HG02798 (cell line): ENCODE data around the gene MAPK14.
"Not testable (repeated sequence)": the region's sequence is repeated elsewhere in the genome, so short reads cannot be mapped to it uniquely, and the experiment has no call there.

Source experiments
- ATAC-seq: cut with Tn5 transposase; IDR thresholded peaks from one replicate; pipeline ENCODE4 v1.9.1; 2021; ENCODE audit warnings: mild to moderate bottlenecking; ENCODE audit not compliant: unreplicated experiment, poor library complexity

MAPK14 gene

GRCh38 chr6:36067374-36068011 lies 39.9 kb downstream of the MAPK14 start:
- no peak for ATAC-seq

GRCh38 chr6:36068012-36068392 lies 40.4 kb downstream of the MAPK14 start:
- no peak for ATAC-seq

DNA sequence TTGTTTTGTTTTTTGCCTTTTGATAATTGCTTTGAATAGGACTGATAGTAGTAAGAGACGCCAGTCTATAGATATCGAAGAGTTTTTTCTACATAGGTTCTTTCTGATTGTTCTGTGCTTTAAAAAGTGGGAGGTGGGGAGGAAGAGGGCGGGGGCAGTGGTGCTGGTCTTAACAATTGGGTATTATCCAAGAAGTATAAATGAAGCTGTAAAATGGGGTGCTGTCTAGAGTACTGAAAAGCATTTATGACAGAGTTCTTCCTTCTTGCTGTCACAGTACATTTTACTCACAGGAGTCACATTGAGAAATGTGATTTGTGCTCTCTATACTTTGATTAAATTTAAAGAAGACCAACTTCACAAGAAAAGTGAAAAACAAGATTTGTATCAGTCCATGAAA lies 41.0 kb downstream of the MAPK14 start:
- ATAC-seq, result no peak

GRCh38 chr6:36069573-36069972 lies 42.0 kb downstream of the MAPK14 start:
- no peak for ATAC-seq

DNA sequence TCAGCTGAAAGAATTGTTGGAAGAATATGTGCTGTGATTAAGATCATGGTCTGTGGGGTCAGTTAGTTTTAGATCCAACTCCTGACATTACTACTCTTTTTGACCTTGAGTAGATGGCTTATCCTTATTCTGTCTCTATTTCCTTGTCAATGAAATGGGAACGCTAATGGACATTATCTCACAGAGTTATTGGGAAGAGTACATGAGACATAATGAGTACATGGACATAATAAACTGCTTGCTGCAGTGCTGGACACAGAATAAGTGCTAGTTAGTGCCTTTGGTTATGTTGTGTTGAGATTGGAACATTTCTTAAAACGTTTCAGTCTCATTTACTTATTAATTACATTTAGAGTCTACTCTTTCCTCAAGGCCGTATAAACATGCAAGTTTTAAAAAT lies 42.6 kb downstream of the MAPK14 start:
- no peak for ATAC-seq

DNA sequence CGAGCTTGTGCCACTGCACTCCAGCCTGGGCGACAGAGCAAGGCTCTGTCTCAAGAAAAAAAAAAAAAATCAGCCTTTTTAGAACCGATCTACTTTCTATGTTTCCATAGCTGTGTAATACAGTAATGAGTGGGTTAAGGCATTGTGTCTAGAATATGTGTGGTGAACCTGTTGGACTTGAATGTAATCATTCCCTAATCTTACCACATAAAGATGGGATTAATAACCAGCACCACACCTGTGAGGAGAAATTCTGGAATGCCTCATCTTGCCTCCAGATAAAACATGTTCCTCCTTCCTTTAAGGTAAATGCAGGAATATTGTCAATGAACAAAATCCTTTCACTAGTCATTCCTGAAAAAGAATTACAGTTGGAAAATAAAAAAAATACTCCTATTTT lies 43.7 kb downstream of the MAPK14 start:
- ATAC-seq, result no peak

- no peak for ATAC-seq
Observed at GRCh38 chr6:36071714-36072113, 44.1 kb downstream of the MAPK14 start.

DNA sequence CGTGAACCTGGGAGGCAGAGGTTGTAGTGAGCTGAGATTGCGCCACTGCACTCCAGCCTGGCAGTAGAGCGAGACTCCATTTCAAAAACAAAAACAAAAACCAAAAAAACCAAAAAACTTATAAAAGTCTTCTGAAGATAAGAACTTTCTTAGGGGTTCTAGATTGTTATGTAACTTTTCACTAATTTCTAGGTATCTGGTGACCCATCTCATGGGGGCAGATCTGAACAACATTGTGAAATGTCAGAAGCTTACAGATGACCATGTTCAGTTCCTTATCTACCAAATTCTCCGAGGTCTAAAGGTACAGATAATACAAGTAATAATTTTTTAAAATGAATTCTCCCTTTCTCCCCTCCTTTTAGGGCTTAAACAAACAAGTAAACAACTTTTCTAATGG lies 45.1 kb downstream of the MAPK14 start:
- no peak for ATAC-seq

- ATAC-seq, result no peak
Observed at GRCh38 chr6:36073587-36073986, 46.0 kb downstream of the MAPK14 start.

- ATAC-seq, result no peak
Observed at GRCh38 chr6:36075656-36076055, 48.0 kb downstream of the MAPK14 start.

DNA sequence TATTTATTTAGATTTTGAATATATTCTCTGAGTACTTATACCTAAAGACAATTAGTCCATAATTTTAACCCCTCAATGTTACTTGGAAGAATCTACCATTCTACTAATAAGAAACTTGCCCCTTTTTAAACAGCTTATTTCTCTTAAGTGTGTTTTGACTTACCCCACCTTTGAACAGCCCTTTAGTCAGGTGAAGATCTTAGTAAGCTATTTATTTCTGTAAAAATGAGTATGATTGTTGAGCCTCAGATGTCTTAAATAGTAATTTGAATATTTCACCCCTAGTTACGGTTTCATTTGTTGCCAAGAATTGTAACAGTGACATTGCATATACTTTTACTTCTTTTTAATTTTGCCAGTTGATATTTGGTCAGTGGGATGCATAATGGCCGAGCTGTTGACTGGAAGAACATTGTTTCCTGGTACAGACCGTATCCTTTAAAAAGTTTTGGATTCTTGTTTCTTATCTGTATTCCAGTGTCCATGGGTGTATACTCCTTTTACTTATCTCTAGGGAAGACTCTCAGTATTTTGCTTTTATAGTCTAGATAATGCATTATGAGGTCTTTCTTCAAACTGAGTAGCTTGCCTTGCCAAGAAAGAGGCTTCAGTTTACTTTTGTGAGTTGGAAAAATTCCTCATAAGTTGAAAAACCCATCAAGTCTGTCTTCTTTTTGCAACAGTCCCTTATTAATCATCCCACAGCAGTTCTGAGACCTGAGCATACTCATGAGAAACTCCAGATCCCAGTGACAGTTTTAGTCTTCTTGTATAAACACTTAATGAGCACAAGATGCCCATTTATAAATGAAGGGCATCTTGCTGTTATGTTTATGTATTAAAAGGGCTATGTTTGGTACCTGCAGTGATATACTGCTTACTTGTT lies 48.8 kb downstream of the MAPK14 start:
- ATAC-seq, result no peak

DNA sequence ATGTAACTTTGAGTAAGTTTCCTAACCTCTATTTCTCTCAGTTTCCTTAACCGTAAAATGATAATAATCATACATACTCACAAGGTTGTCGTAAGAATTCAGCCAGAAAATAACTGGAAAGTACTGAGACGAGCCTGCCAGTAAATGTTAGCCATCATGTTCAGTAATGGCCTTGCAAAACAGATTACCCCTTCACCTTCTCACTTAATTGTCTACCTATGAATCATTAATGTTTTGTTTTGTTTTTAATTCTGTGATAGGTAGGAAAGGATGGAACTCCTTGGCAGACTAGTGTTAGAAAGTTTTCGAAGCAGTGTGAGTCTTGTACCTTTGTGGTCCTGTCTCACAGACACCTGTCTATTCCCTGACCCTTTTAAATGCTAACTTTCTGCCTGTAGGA lies 50.6 kb downstream of the MAPK14 start:
- ATAC-seq, result no peak

DNA sequence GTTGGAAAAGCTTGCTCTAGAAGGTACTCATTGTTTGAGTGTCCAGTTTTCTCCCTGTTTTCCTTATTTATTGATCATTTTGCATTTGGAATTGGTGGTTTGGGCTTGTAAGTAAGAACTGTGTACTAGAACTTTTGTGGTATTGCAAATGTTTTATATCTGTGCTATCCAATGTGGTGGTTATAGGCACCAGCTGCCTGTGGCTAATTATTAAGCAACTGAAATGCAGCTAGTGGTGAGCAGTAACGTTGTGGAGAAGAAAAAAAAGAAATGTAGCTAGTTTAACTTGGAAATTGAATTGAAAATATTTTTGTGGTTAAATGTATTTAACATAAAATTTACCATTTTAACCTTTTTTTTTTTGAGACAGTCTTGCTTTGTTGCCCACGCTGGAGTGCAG lies 52.0 kb downstream of the MAPK14 start:
- no peak for ATAC-seq

DNA sequence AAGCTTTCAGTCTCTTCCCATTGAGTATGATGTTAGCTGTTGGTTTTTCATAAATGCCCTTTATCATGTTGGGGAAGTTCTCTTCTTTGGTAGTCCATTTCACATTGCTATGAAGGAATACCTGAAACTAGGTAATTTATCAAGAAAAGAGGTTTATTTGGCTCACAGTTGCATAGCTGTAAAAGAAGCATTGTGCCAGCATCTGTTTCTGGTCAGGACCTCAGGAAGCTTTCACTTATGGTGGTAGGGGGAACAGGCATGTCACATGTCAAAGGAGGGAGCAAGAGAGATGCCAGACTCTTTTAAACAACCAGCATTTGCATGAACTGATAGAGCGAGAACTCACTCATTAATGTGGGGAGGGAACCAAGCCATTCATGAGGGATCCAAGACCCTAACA lies 54.7 kb downstream of the MAPK14 start:
- ATAC-seq, result no peak

GRCh38 chr6:36083446-36083845 lies 55.8 kb downstream of the MAPK14 start:
- ATAC-seq, result no peak

DNA sequence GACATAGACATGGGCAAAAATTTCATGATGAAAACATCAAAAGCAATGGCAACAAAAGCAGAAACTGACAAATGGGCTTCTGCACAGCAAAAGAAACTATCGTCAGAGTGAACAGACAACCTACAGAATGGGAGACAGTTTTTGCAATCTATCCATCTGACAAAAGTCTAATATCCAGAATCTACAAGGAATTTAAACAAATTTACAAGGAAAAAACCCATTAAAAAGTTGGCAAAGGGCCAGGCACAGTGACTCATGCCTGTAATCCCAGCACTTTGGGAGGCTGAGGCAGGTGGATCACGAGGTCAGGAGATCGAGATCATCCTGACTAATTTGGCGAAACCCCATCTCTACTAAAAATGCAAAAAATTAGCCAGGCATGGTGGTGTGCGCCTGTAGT lies 60.6 kb downstream of the MAPK14 start:
- not testable (repeated sequence) for ATAC-seq

GRCh38 chr6:36089048-36089447 lies 61.4 kb downstream of the MAPK14 start:
- ATAC-seq, result no peak

GRCh38 chr6:36094238-36094637 lies 66.6 kb downstream of the MAPK14 start:
- ATAC-seq, result no peak

- ATAC-seq, result peak; percentile 72
Observed at GRCh38 chr6:36094753-36095496, 67.3 kb downstream of the MAPK14 start.

DNA sequence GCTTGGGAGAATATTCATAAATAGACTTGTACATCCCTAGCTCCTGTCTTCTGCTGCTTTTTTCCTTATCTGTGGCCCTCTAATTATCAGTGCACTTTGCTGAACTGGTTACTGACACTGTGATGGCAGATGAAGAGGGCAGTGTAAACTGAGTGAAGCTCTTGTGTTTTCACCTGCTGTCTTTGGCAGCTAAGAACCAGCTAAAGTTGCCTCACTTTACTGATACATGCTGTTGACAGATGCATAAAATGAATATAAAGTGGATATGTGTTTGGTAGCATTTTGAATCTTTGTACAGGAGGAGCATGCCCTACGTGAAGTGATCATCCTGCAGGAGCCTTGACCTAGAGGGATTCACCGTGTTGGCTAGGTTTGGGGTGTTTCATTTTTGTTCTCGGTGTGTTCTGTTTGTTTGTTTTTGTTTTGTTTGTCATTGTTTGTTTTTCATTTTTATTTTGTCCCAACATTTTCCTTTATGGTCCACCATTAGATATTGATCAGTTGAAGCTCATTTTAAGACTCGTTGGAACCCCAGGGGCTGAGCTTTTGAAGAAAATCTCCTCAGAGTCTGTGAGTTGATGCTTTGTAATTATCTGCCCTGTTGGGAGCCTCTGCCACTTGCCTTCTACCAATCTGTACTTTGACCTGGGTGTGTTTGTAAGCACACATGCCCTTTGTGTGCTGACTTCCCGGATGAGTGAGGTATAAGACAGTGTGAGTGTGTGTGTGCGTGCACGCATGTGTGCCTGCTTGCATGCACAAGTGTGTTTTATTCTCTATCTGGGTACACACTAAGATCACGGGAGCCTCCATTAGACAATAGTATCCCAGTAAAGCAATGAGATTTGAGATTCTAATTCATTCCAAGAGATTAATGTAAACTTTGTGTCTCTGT lies 68.1 kb downstream of the MAPK14 start:
- no peak for ATAC-seq
